ENCODE measurements around the gene BTBD16.

BTBD16 gene

GRCh38 chr10:122331100-122331499 lies 60.0 kb downstream of the BTBD16 start:
- no peak for DNase-seq (ENCODE audit: insufficient read length, low spot score)
- TF ChIP-seq SPI1 (IDR thresholded peaks at IDR 0.05; ENCODE audit: low read depth, low read length) = no peak
- TF ChIP-seq POLR2A (IDR thresholded peaks at IDR 0.05; ENCODE audit: low read depth, low read length) = no peak
- TF ChIP-seq POU2F2 (IDR thresholded peaks at IDR 0.05; ENCODE audit: low read depth, low read length) = no peak
- no peak for TF ChIP-seq POLR2AphosphoS5 (IDR thresholded peaks at IDR 0.05; ENCODE audit: low read depth, low read length)
- TF ChIP-seq TAF1 (IDR thresholded peaks at IDR 0.05; ENCODE audit: low read depth, low read length) = no peak
- no peak for TF ChIP-seq PAX5 (IDR thresholded peaks at IDR 0.05; ENCODE audit: insufficient read depth, low read length, severe bottlenecking)
- no peak for FAIRE-seq

- DNase-seq (ENCODE audit: insufficient read length, low spot score) (no peak), FAIRE-seq (no peak)
- TF ChIP-seq PAX5 (IDR thresholded peaks at IDR 0.05; ENCODE audit: insufficient read depth, low read length, severe bottlenecking) = no peak
- no peak for TF ChIP-seq POLR2AphosphoS5 (IDR thresholded peaks at IDR 0.05; ENCODE audit: low read depth, low read length)
- no peak for TF ChIP-seq POLR2A (IDR thresholded peaks at IDR 0.05; ENCODE audit: low read depth, low read length)
- no peak for TF ChIP-seq SPI1 (IDR thresholded peaks at IDR 0.05; ENCODE audit: low read depth, low read length)
- no peak for TF ChIP-seq TAF1 (IDR thresholded peaks at IDR 0.05; ENCODE audit: low read depth, low read length)
- no peak for TF ChIP-seq POU2F2 (IDR thresholded peaks at IDR 0.05; ENCODE audit: low read depth, low read length)
Measured at GRCh38 chr10:122331615-122332446, 60.7 kb downstream of the BTBD16 start.

GRCh38 chr10:122333037-122333436 lies 61.9 kb downstream of the BTBD16 start:
- FAIRE-seq (no peak), DNase-seq (ENCODE audit: insufficient read length, low spot score) (no peak)
- no peak for TF ChIP-seq SPI1 (IDR thresholded peaks at IDR 0.05; ENCODE audit: low read depth, low read length)
- TF ChIP-seq POLR2A (IDR thresholded peaks at IDR 0.05; ENCODE audit: low read depth, low read length) = no peak
- TF ChIP-seq TAF1 (IDR thresholded peaks at IDR 0.05; ENCODE audit: low read depth, low read length) = no peak
- no peak for TF ChIP-seq POU2F2 (IDR thresholded peaks at IDR 0.05; ENCODE audit: low read depth, low read length)
- TF ChIP-seq PAX5 (IDR thresholded peaks at IDR 0.05; ENCODE audit: insufficient read depth, low read length, severe bottlenecking) = no peak
- TF ChIP-seq POLR2AphosphoS5 (IDR thresholded peaks at IDR 0.05; ENCODE audit: low read depth, low read length) = no peak

GRCh38 chr10:122336332-122336731 lies 65.2 kb downstream of the BTBD16 start:
- FAIRE-seq = no peak

GRCh38 chr10:122336961-122337360 lies 65.9 kb downstream of the BTBD16 start:
- FAIRE-seq (no peak), DNase-seq (ENCODE audit: insufficient read length, low spot score) (no peak)
- TF ChIP-seq PAX5 (IDR thresholded peaks at IDR 0.05; ENCODE audit: insufficient read depth, low read length, severe bottlenecking) (no peak), TAF1 (IDR thresholded peaks at IDR 0.05; ENCODE audit: low read depth, low read length) (no peak), POLR2A (IDR thresholded peaks at IDR 0.05; ENCODE audit: low read depth, low read length) (no peak)

More at GRCh38 chr10:122336332-122336731, 65.2 kb downstream of the BTBD16 start:
- TF ChIP-seq PAX5 (IDR thresholded peaks at IDR 0.05; ENCODE audit: insufficient read depth, low read length, severe bottlenecking) (no peak), SPI1 (IDR thresholded peaks at IDR 0.05; ENCODE audit: low read depth, low read length) (no peak), POLR2AphosphoS5 (IDR thresholded peaks at IDR 0.05; ENCODE audit: low read depth, low read length) (no peak)
- DNase-seq (ENCODE audit: insufficient read length, low spot score) = no peak

GRCh38 chr10:122338609-122339441 lies 67.7 kb downstream of the BTBD16 start:
- no peak for TF ChIP-seq PAX5 (IDR thresholded peaks at IDR 0.05; ENCODE audit: insufficient read depth, low read length, severe bottlenecking)
- TF ChIP-seq POLR2A (IDR thresholded peaks at IDR 0.05; ENCODE audit: low read depth, low read length) = no peak
- no peak for TF ChIP-seq SPI1 (IDR thresholded peaks at IDR 0.05; ENCODE audit: low read depth, low read length)
- TF ChIP-seq TAF1 (IDR thresholded peaks at IDR 0.05; ENCODE audit: low read depth, low read length) = no peak
- TF ChIP-seq POU2F2 (IDR thresholded peaks at IDR 0.05; ENCODE audit: low read depth, low read length) = no peak
- no peak for TF ChIP-seq POLR2AphosphoS5 (IDR thresholded peaks at IDR 0.05; ENCODE audit: low read depth, low read length)
- FAIRE-seq = no peak
- no peak for DNase-seq (ENCODE audit: insufficient read length, low spot score)

DNA sequence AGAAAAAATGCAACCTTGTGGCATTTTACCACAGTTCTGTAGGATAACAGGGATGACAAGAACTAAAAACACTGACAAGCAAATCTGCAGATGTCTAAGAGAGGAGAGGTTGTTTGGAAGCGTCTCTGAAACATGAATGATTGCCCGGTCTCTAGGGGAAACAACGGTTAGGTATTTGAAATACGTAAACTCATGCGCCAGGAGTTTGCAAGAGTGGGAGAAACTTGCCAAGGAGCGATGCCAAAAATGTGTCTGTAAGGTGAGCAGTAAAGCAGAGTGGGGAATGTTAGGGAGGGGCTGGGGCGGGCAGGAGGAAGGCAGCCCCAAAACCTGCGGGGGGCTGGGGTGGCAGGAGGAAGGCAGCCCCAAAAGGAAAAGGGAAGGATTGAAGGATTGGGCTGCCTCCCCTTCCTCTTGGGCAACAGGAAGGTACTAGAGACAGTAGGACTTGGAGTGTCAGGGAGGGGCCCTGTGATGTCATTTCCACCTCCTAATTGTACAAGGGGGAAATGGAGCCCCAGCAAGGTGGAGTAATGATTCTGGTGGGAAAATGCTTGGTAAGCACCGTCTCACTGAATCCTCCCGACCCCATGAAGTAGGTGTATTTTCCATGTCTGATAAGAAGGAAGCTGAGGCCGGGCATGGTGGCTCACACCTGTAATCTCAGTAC lies 70.2 kb downstream of the BTBD16 start:
- TF ChIP-seq POLR2A (IDR thresholded peaks at IDR 0.05; ENCODE audit: low read depth, low read length) (no peak), SPI1 (IDR thresholded peaks at IDR 0.05; ENCODE audit: low read depth, low read length) (no peak), PAX5 (IDR thresholded peaks at IDR 0.05; ENCODE audit: insufficient read depth, low read length, severe bottlenecking) (no peak), POLR2AphosphoS5 (IDR thresholded peaks at IDR 0.05; ENCODE audit: low read depth, low read length) (no peak), POU2F2 (IDR thresholded peaks at IDR 0.05; ENCODE audit: low read depth, low read length) (no peak), TAF1 (IDR thresholded peaks at IDR 0.05; ENCODE audit: low read depth, low read length) (no peak)
- DNase-seq (ENCODE audit: insufficient read length, low spot score) (no peak), FAIRE-seq (no peak)

DNA sequence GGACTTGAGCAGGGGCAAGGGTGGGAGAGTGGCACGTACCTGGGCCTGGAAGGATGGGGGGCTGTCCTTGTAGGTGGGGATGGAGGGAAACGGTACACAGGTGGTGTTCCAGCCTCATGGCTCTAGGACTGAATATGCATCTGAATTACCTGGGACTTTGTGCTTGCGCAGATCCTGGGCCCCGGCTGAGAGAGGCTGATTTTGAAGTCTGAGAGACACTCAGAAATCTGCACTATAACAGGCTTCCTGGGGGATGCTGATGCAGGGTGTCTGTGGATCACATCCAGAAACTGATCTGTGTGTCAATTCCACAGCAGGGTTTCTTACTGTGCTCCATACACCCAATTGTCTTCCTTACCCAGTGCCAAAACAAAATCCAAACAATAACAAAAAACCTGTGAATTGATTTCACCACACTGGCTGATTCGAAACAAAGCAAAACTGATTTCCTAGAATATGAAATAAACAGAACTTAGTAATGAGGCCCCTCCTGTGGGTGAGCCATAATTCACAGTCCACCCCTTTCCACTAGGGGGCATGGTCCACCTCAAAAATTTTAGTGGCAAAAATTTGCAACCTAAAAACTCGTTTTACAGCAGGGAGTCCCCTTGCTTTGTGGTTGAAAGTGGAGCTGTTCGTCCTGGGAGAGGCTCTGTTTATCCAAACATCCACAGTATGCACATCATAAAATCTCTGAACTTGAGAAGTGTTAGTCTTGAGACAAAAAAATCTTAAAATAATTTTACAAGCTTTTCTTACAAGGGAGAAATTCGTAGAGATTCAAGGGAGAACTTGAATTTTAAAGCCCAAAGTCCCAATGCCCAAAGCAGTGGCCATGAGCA lies 71.4 kb downstream of the BTBD16 start:
- TF ChIP-seq SPI1 (IDR thresholded peaks at IDR 0.05; ENCODE audit: low read depth, low read length) (no peak), POLR2A (IDR thresholded peaks at IDR 0.05; ENCODE audit: low read depth, low read length) (no peak), POLR2AphosphoS5 (IDR thresholded peaks at IDR 0.05; ENCODE audit: low read depth, low read length) (no peak), PAX5 (IDR thresholded peaks at IDR 0.05; ENCODE audit: insufficient read depth, low read length, severe bottlenecking) (no peak), POU2F2 (IDR thresholded peaks at IDR 0.05; ENCODE audit: low read depth, low read length) (no peak)
- FAIRE-seq (no peak), DNase-seq (ENCODE audit: insufficient read length, low spot score) (peak; percentile 32)
